Right cardiac atrium (tissue), 5 donors: ENCODE measurements around the gene SAMD1. TPM values are rescaled to one million over a fixed set of nuclear protein-coding genes. Genes with fewer than 3 reads are reported as not detected.
A peak's percentile ranks its signal among the peaks of the same experiment; 100 is the strongest.

Experiments used
- ATAC-seq, 2 donors: fragments of 200-7000 bp; cut with Tn5 transposase; one replicate each; pipeline versions ENCODE4 v1.8.0 to v1.9.1; 2020; ENCODE audit warnings: moderate library complexity in 2 of 2, mild to moderate bottlenecking in 1 of 2
- DNase-seq, 3 donors: peaks; one replicate each; pipeline ENCODE4 v3.0.0-alpha.2; 2020
- H3K27ac ChIP-seq: one replicate; pipeline ENCODE4 v1.5.1; 2013; ENCODE audit warnings: mild to moderate bottlenecking, low read length, control low read depth, moderate library complexity
- H3K27me3 ChIP-seq: one replicate; pipeline ENCODE4 v1.6.1; 2013; ENCODE audit not compliant: control insufficient read depth, insufficient read depth
- H3K4me1 ChIP-seq: one replicate; pipeline ENCODE4 v1.6.1; 2013; ENCODE audit warnings: low read length; ENCODE audit not compliant: control insufficient read depth, insufficient read depth
- H3K4me3 ChIP-seq: one replicate; pipeline ENCODE4 v1.5.1; 2013; ENCODE audit warnings: low read length, control low read depth
- H3K9me3 ChIP-seq: one replicate; pipeline ENCODE4 v1.6.1; 2013; ENCODE audit warnings: low read length; ENCODE audit not compliant: control insufficient read depth
- WGBS: extraction: QIAGEN DNeasy Blood & Tissue Kit; methylation state at CpG from one replicate; pipeline ENCODE4 v1.1.7; 2013; 5-methylcytosine and 5-hydroxymethylcytosine counted together
- intact Hi-C, 4 donors: fragments of 100-400 bp; cut with DNase I; formaldehyde crosslinking; loops; one replicate each; pipeline versions ENCODE4 v1.11.0 to v1.14.0; 2022 to 2023
- polyA plus RNA-seq: library from polyadenylated mRNA; stranded (reverse); fragments of 200-250 nt; gene quantifications from one replicate; pipeline ENCODE4 v1.2.3, GENCODE V29; 2013
- total RNA-seq, 4 donors: library from RNA; stranded (reverse); fragmentation: NEBNext Ultra II Directional; extraction: Animal tissue kit (Norgen Biotek cat#: 25700); gene quantifications; one replicate each; pipeline ENCODE4 v1.2.1, GENCODE V29; 2021
- donor health status: healthy with polysubstance abuse.
- donor health status: DM: no; HTN: yes; CAD: no.
- donor health status: DM: no; HTN: no; CAD: no.
- donor health status: DM: no; HTN: yes; CAD: no; lungs with severe emphysema.
- donor health status: DM: yes; HTN: yes; CAD: no.

The SAMD1 gene
- total and polyA plus RNA-seq, 5 donors: 32.2 to 53.8 (median 40.6) TPM

DNA sequence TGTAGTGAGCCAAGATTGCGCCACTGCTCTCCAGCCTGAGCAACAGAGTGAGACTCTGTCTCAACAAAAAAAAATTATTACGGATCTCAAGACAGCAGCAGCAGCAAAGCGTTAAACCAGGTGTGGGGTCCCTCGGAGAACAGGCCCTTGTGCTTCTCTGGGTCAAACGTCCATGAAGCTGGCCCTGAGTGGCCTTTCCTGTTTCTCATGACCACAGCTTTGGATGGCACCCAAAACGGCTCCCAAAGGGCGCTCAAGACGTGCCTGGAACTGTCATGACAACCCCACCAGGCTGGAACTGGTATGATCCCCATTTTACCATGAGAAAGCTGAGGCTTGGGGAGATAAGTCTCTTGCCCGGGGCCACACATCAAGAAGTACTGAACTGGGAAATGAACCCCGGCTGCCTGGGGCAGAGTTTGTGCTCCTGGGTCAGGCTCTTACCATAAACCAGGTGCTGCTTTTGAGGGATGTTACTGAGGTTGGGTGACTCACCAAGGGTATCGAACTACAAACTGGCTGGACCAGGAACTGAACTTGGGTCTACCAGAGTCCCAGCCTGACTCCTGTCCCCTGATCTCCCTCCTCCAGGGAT lies 11.6 kb upstream of the SAMD1 start:
- ATAC-seq (peak; percentile 10 to 16), DNase-seq (peak; percentile 29 to 69 (median 45))
- no peaks in the 10 kb centered on the region for H3K27me3 ChIP-seq
- peak overlapping the region; percentile 48 for H3K27ac ChIP-seq
- no peaks in the 10 kb centered on the region for H3K4me1 ChIP-seq
- WGBS: 58% methylated on average over 11 of the region's 11 CpGs
- intact Hi-C loops: no loop called here
- no peaks in the 10 kb centered on the region for H3K9me3 ChIP-seq
- H3K4me3 ChIP-seq: no peak overlapping the region

- intact Hi-C loops: no loop called here
- ATAC-seq: no peak
Measured at GRCh38 chr19:14101003-14101545, 10.5 kb upstream of the SAMD1 start.

GRCh38 chr19:14097532-14098151 lies 7.1 kb upstream of the SAMD1 start:
- intact Hi-C loops: no loop called here

More at GRCh38 chr19:14101003-14101545, 10.5 kb upstream of the SAMD1 start:
- H3K9me3 ChIP-seq: no peaks in the 10 kb centered on the region
- H3K4me3 ChIP-seq: no peak overlapping the region
- no peaks in the 10 kb centered on the region for H3K4me1 ChIP-seq
- H3K27me3 ChIP-seq: no peaks in the 10 kb centered on the region
- peak in 1 of 3 donors; percentile 11 for DNase-seq
- no peak overlapping the region for H3K27ac ChIP-seq
- 96% methylated on average over 6 of the region's 6 CpGs for WGBS

GRCh38 chr19:14096272-14096992 lies 5.9 kb upstream of the SAMD1 start:
- intact Hi-C loops: no loop called here
- WGBS: 95% methylated on average over 11 of the region's 11 CpGs

More at GRCh38 chr19:14097532-14098151, 7.1 kb upstream of the SAMD1 start:
- no peak overlapping the region for H3K27ac ChIP-seq
- DNase-seq (no peak), ATAC-seq (no peak)
- H3K27me3 ChIP-seq: no peaks in the 10 kb centered on the region
- no peaks in the 10 kb centered on the region for H3K9me3 ChIP-seq
- no peaks in the 10 kb centered on the region for H3K4me1 ChIP-seq
- WGBS: 79% methylated on average over 21 of the region's 21 CpGs
- no peak overlapping the region for H3K4me3 ChIP-seq

DNA sequence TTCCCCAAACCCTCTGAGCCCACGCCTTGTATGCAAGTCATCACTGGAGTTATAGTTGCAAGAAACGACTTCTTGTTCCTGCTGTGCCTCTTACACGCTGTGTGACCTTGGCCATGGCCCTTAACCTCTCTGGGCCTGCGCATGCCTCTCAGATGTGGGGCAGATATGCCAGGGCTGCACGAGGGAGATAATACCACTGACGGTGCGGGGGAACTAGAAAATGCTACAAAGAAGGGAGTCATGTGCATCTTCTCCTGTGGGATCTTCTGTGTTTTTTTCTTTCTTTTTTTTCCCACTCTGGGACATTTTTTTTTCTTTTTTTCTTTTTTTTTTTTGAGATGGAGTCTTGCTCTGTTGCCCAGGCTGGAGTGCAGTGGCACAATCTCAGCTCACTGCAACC lies 4.3 kb upstream of the SAMD1 start:
- intact Hi-C loops: no loop called here
- no peaks in the 10 kb centered on the region for H3K9me3 ChIP-seq
- no peaks in the 10 kb centered on the region for H3K27me3 ChIP-seq
- 82% methylated on average over 7 of the region's 7 CpGs for WGBS
- no peak overlapping the region for H3K27ac ChIP-seq
- no peaks in the 10 kb centered on the region for H3K4me1 ChIP-seq
- no peak for ATAC-seq
- no peak for DNase-seq
- H3K4me3 ChIP-seq: no peak overlapping the region

More at GRCh38 chr19:14096272-14096992, 5.9 kb upstream of the SAMD1 start:
- H3K27ac ChIP-seq: no peak overlapping the region
- no peaks in the 10 kb centered on the region for H3K9me3 ChIP-seq
- DNase-seq: no peak
- H3K4me3 ChIP-seq: no peak overlapping the region
- no peaks in the 10 kb centered on the region for H3K27me3 ChIP-seq
- ATAC-seq: no peak
- H3K4me1 ChIP-seq: no peaks in the 10 kb centered on the region

- H3K27ac ChIP-seq: no peak overlapping the region
Measured at GRCh38 chr19:14093117-14093823, 2.7 kb upstream of the SAMD1 start.

GRCh38 chr19:14091813-14092462 lies 1.4 kb upstream of the SAMD1 start:
- Histone ChIP-seq H3K9me3 (no peaks in the 10 kb centered on the region), H3K4me3 (peak overlapping the region; percentile 97), H3K4me1 (no peaks in the 10 kb centered on the region), H3K27ac (peak overlapping the region; percentile 18), H3K27me3 (no peaks in the 10 kb centered on the region)
- intact Hi-C loops: no loop called here
- ATAC-seq (peak; percentile 2 to 10), DNase-seq (peak in 1 of 3 donors; percentile 80)
- 21% methylated on average over 15 of the region's 15 CpGs for WGBS

More at GRCh38 chr19:14093117-14093823, 2.7 kb upstream of the SAMD1 start:
- no peak for ATAC-seq
- Histone ChIP-seq H3K9me3 (no peaks in the 10 kb centered on the region), H3K27me3 (no peaks in the 10 kb centered on the region), H3K4me3 (no peak overlapping the region), H3K4me1 (no peaks in the 10 kb centered on the region)
- no peak for DNase-seq
- WGBS: 96% methylated on average over 9 of the region's 9 CpGs
- intact Hi-C loops: no loop called here

GRCh38 chr19:14091081-14091812 lies 696 bp upstream of the SAMD1 start:
- no peaks in the 10 kb centered on the region for H3K4me1 ChIP-seq
- under 1% methylated on average over 72 of the region's 72 CpGs for WGBS
- intact Hi-C loops: no loop called here
- peak; percentile 82 to 87 for ATAC-seq
- peak overlapping the region; percentile 96 for H3K27ac ChIP-seq
- peak overlapping the region; percentile 97 for H3K4me3 ChIP-seq
- peak in 2 of 3 donors; percentile 64 to 81 for DNase-seq
- H3K27me3 ChIP-seq: no peaks in the 10 kb centered on the region
- no peaks in the 10 kb centered on the region for H3K9me3 ChIP-seq

GRCh38 chr19:14089662-14090508 lies 666 bp downstream of the SAMD1 start:
- H3K27ac ChIP-seq: peak overlapping the region; percentile 95
- ATAC-seq (peak in 1 of 2 donors; percentile 5), DNase-seq (peak; percentile 71 to 86 (median 82))
- H3K4me3 ChIP-seq: peak overlapping the region; percentile 97
- WGBS: under 1% methylated on average over 141 of the region's 142 CpGs
- H3K9me3 ChIP-seq: no peaks in the 10 kb centered on the region
- intact Hi-C loops: no loop called here
- H3K27me3 ChIP-seq: no peaks in the 10 kb centered on the region
- H3K4me1 ChIP-seq: no peaks in the 10 kb centered on the region
